ENCODE results near the gene SPATA13.
A peak's percentile ranks its signal among the peaks of the same experiment; 100 is the strongest.

The SPATA13 gene

DNA sequence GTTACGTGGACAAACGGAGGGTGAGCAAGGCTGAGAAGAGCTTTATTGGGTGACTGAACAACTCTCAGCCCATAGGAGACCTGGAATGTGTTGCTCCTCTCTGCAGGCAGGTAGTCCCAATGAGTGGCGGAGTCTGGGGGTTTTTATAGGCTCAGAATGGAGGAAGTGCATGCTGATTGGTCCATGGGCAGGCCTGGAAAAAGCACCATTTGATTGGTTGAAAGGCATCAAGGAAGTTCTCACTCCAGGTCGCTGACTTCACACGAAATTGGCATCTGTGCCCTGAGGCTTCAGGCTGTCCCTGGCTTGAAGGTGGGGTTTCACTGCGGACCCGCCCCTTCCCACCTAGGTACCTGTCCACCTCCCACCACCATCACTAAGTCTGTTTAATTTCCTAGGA lies 65.4 kb downstream of the SPATA13 start:
- no peak for DNase-seq

DNA sequence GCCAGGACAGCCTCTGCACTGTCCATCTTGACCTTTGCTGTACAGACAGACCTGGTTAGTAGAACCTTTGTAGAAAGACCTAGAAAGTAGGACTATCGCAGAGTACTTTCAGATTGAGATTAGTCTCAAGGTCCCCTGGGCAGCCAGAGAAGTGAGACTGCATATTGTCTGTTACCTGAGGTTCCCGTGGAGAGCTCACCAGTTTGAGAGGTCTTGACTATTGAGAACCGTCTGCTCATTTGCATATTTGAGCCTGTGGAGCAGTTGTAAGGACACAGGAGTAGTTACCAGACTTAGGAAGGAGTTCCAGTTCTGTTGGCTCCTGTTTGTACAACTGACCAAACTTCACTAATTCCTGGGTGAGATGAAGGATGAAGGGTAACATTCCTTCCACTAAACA lies 66.2 kb downstream of the SPATA13 start:
- no peak for DNase-seq

DNA sequence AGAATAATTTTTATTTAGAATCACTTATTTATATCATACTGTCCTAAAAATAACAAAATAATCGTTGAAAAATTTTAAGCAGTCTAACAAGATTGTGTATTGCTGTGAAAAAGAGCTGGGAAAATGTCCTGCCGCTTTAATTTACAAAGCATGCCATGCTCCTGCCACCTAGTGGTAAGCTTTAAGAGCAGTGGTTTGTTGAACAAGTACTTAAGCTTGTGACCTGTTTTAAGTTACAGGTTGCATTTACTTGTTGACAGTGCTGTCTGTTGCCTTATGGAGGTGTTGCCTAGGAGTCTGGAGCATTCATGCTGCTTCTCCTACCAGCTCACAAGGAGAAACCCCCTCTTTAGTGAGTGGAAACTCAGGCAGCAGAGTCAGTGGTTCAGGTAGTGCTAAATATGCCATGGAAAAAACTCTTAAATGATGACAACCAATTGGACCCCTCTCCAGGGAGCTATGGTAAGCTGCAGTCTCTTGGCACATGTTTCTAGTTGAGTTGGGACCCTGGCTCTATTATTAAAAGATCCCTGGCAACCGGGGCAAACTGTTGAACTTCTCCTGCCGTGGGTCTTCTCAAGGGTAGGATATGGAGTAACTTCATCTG lies 68.4 kb downstream of the SPATA13 start:
- DNase-seq: no peak

DNA sequence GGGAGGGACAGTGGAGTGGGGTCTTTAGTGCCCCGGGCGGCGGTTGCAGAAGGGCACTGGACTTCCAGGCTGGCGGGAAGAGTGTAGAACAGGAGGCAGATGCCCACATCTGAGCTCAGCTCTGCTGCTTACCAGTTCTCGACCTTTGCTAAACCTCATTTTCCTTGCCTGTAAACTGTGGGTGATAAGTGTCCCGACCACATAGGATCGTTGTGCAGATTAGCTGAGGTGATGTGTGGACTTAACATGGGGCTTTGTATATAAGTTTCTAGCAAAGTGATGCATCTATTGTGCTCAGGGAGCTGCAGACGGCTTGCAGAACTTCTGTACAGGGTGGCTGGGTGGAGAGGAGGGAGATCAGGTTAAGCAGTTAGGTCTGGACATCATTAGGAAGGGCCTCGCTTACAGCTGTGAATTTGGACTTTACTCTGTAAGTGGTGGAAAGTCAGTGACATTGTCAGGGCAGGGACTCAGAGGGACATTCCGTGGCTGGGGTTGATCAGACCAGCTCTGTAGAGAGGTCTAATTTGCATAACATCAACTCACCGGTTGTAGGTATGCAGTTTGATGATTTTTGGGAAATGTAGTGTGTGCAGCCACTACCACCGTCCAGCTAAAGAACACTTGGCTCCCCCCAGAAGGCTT lies 70.0 kb downstream of the SPATA13 start:
- DNase-seq: no peak

DNA sequence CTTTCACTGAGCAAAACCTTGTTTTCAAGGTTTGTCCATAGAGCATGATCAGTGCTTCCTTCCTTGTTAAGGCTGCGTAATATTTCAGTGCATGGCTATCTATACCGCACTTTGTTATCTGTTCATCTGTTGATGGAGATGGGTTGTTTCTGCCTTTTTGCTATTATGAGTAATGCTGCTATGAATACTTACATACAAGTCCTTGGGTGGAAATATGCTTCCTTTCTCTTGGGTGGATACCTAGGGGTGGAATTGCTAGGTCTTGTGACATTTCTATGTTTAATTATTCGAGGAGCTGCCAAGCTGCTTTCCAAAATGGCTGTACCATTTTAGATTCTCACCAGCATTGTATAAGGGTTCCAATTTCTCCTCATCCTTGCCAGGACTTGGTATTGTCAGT lies 70.9 kb downstream of the SPATA13 start:
- no peak for DNase-seq

DNA sequence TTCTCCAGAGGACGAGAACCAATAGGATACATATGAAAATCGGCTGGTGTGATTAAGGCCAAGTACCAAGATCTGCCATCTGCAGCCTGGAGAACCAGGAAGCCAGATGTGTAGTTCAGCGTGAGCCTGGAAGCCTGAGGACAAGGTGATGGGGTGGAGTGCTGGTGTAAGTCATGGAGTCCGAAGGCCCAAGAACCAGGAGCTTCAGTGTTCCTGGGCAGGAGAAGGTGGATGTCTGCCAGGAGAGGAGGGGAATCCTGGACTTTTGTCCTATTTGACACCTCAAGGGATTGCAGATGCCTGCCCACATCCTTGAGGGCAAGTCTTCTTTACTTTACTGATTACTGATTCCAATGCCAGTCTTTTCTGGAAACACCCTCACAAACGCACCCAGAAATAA lies 71.5 kb downstream of the SPATA13 start:
- no peak for DNase-seq

DNA sequence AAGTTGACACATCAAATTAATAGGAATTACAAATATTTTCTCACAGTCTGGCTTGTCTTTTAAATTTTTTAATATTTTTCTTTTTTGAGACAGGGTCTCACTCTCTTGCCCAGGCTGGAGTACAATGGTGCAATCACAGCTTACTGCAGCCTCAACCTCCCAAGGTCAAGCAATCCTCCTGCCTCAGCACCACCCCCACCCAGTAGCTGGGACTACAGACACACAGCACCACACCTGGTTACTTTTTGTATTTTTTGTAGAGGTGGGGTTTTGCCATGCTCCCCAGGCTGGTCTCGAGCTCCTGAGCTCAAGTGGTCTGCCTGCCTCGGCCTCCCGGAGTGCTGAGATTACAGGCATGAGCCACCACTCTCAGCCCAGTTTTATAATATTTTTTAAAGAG lies 72.0 kb downstream of the SPATA13 start:
- no peak for DNase-seq

DNA sequence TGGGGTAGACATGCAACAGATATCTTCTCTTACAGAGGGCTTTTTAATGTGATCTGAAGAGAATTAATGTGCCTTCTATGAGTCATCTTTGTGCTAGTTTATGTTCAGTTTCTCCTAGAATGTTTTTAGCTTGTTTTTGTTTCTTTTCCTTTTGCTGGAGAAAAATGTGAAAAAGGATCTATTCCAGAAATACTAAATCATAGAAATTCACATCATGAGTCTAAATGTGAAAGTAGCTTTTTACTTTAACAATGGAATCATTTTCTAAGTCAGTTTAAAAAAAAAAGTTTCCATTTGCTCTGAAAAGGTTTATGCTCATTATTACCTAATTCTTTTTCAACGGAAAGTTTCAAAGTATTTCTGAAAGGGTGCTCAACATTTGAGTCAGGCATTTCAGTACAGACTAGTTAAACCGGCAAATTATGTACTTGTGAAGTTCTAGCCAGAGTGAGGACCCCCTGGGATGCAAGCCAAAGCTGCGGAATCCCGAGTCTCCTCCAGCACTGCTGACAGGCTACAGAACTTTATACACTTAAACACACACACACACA lies 72.9 kb downstream of the SPATA13 start:
- no peak for DNase-seq

DNA sequence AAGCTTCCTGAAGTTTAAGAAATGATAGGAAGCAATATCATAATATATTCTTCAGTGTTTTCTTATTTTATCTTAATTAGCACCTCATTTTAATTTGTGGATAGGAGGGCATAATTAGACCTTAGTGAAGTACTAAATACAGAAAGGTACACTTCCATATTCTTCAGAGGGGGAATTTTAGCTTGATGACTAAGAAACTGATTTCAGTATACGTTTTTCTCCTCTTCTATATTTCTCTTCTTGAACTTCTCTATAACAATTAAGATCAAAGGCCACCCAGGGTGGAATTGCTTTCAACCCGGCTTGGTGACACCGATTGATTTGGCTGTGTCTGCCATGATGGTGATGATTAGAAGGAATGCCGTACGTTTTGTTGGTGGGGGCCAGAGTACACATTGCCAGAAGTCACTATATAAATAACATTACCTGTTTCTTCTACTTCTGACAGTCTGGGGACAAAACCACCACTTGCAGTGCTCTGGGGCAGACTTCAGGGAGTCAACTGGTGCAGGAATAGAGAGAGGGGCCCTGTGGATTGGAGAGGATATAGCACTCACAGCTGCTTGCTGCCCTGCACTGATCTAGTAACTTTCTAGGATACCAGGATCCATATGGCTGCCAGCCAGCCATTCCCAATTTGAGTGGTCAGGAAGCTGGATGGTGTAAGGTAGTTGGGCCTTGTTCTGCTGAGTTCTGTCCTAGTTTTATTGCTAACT lies 73.8 kb downstream of the SPATA13 start:
- DNase-seq: no peak

DNA sequence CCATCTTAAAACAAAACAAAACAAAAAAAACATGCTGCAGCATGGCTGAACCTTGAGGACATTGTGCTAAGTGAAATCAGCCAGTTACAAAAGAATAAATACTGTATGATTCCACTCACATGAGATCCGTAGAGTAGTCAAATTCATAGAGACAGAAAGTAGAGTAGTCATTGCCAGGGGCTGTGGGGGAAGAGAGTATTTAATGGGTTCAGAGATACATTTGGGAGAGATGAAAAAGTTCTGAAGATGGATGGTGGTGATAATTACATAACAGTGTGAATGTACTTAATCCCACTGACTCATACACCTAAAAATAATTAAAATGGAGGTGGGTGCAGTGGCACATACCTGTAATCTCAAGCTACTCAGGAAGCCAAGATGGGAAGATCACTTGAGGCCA lies 76.8 kb downstream of the SPATA13 start:
- no peak for DNase-seq

DNA sequence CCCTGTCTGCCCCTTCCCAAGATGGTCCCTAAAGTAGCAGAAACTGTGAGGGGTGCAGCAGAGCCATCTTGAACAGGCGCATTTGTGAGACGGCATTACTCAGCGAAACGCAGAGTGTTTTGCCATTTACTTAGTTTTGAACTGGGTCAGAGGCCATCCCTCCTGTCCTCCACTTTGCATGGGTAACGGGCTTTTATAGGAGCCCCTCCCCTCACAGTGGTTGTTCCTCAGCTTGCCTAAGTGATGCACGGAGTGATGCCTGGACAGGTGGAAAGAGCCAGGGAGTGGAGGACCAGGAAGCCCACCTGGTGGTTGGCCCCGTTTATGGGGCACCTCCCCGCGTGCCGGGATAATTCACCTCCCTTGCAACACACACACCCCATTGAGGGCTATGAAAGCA lies 80.8 kb downstream of the SPATA13 start:
- DNase-seq: no peak

DNA sequence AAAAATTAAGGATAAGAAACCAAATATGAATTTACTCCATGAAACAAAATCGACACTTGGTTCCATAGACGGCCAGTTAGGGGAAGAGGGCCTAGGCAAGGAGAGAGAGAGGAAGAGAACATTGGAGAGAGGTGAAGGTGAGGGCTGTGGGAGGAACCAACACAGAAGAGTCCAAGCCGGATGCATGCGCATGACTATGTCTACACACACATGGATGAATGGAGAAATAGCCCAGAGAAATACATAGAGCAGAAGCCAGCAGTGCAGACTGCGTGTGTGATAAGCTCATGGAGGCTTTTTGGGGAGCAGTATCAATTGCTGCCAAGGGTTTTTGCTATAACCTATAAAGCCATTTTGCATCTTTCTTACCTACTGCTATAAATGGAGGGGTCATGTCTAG lies 81.6 kb downstream of the SPATA13 start:
- DNase-seq: no peak

DNA sequence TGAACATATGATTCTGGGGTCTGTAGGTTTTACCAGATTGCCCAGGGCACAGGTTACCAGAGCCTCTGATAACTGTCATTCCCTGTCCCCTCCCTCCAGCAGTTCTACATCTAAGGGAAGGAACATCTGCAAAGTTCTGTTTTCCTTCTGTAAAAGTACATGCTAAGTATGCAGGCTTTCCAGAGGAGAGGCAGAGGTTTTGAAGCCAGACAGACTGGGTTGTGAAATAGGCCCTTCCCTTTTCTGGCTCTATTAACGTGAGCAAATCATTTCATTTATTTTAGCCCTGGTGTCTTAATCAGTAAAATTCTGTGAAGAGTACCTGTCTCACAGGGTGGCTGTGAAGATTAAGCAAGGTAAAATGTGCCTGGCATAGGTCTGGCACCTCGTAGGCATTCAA lies 82.8 kb downstream of the SPATA13 start:
- no peak for DNase-seq

DNA sequence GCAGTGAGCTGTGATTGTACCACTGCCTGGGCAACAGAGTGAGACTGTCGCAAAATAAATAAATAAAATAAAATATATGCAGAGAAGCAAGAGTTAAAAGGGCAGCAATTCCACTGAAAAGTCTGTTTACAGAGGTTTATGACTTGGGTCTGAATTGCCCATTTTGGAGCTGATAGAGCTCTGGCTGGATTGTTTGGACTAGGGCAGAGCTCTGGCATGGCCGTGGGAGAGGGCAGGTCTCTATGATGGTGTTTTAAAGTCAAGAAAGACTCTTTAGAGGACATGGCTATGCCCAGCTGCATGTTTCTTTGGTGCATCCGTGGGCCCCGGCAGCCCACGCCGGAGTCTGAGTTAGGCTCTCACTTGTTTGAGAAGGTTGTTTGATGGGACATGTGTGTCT lies 84.3 kb downstream of the SPATA13 start:
- no peak for DNase-seq

DNA sequence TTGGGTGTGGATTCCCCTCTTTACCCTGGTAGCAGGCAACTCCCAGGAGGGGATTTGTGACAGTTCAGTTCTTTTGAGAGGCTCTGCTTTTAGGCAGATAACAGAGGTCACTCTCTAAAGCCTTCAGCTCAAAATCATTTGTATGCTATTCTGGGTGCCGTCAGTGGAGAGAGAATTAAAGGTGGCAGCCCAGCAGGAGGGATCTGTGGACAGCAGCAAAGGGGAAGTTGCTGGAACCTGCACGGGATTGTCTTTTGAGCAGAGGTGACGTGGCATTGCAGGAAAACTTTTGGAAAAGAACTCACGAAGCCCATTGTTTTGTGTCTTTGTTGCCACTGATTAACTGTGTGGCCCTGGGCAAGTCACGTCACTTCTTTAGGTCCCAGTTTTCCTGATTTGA lies 86.5 kb downstream of the SPATA13 start:
- DNase-seq: no peak

DNA sequence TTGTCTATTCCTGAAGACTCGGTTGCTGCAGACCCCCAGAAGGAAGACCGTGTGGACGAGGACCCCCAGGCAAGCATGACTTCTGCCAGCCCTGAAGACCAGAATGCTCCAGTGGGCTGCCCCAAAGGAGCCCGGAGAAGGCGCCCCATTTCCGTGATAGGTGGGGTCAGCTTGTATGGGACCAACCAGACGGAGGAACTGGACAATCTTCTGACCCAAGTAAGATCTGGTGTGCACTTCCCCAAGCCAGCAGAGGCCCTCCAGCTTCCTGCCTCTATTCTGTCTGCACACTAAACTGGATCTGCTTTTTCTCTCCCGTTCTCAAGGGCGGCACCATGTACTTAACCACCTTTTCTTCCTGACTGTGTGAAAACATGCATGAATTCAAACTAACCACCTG lies 89.1 kb downstream of the SPATA13 start:
- DNase-seq: no peak

DNA sequence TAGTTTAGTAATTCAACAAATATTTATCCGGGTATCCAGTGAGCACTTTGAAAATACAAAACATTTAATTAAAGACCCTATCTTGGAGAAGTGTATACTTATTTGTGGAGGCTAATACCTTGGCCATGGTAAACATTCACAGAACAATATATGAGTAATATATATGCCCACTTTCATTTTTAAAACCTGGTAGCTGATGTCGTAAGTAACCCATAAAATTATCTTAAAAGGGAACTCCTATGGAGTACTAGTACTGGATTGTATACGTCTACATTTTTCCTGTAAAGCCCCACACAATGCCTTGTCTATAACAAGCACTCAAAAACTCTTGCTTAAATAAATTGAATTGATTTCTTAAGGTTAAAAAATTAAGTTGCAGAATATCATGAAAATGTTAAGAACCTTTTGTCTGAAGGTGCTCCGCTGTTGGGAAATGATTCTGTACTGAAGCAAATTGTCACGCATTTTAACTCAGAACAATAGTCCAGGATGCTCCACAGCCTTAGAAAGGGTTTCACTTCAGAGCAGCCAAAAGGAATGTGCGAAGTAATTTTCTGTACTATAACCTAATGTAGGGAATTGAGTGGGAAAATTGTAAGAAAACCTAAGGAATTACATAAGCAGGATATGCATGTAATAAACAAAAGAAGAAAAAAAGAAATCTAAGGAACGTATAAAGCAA lies 90.0 kb downstream of the SPATA13 start:
- peak; percentile 36 for DNase-seq

DNA sequence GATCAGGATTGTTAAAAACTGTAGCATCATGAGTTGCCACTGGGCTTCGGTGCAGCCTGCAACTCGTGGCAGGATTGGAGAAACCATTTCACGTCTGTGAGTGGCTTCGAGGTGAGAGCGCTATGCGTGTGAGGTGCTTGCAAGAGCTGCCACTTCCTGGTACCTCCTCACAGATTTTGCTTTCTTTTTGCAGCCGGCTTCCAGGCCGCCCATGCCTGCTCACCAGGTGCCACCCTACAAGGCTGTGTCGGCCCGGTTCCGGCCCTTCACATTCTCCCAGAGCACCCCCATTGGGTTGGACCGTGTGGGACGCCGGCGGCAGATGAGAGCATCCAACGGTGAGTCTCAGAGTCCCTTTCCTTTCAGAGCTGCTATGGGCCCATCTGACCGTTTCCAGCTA lies 91.0 kb downstream of the SPATA13 start:
- DNase-seq: no peak

DNA sequence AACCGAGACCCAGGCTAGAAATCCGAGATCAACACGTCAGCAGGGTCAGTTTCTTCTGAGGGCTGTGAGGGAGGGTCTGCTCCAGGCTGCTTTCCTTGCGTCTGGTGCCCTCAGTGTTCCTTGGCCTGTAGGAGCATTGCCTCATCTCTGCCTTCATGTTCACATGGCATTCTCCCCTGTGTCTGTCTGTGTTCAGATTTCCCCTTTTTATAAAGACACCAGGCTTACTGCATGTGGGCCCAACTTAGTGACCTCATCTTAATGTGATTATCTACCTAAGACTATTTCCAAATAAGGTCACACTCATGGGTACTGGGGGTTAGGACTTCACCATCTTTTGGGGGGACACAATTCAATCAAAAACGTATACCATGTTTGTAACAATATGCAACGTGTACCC lies 91.6 kb downstream of the SPATA13 start:
- DNase-seq: no peak

DNA sequence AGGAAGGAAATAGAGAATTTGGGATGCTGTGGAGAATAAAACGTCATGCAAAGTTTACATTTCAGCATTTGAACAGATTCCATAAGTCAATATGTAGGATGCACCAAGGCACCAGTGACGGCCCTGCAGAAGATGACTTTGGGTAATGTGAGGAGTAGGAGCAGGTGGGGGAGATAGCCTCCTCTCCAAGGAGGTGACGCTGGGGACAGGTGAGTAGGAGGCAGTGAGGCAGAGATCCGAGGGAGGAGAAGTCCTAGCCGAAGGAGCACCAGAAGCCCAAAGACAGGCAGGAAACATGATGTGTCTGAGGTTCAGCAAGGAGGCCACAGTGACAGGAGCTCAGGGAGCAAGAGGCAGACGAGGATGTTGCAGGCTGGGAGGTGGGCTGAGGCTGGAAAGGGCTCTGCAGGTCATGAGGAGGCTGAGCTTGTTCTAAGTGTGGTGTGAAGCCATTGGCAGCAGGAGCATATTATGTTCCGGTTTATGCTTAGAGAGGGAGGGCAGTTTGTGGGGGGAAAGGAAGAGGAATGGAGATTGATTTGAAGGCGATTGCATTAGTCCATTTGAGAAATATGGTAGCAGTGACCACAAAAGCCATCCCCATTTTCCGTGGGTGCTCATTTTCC lies 93.1 kb downstream of the SPATA13 start:
- no peak for DNase-seq

DNA sequence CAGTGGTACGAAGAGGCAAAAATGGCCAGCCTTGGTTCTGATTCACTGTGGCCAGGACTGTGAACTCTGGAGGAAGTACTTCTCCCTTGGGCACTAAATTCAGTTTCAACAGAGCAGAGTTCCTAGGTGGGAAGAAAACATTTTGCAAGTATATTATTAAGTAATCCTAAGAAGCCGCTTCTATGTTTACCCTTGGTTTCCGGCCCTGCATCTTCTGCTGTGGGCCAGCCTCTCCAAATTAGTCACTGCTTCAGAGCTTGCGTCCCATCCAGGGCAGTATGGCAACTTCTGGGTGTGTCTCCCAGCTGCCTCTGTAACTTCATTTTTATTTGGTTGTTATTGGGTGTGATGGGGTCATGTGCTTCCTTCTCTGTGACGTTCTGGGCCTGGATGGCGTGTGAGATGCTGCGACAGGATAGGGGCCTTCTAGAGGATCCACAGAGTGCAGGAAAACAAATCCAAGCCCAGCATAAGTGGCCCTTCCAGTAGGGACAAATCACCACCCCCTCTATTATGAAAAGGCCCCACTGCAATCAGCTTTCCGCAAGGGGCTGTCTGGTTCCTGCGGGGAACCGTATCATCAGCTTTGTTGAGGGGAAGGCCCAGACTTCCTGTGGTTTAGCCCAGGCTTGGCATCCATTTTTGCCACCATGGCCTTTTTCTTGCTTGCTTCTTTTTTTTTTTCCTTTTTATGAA lies 93.8 kb downstream of the SPATA13 start:
- no peak for DNase-seq

DNA sequence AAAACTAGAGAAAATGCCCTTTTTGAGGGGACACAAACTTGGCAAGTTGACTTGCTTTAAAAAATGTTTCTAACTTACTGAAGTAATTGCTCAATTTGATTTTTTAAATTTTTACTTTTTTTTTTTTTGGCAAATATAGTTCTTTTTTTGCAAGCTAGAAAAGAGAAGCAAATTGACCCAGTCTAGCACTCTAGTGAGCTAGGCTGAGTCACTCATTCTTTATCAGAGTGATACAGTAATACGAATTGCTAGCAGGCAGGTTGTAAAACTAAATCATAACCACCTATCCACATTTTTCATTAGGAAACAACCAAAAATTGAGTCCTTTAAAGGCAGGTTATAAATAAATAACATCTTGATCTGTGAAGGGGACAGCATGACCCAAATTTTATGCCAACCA lies 97.0 kb downstream of the SPATA13 start:
- no peak for DNase-seq

DNA sequence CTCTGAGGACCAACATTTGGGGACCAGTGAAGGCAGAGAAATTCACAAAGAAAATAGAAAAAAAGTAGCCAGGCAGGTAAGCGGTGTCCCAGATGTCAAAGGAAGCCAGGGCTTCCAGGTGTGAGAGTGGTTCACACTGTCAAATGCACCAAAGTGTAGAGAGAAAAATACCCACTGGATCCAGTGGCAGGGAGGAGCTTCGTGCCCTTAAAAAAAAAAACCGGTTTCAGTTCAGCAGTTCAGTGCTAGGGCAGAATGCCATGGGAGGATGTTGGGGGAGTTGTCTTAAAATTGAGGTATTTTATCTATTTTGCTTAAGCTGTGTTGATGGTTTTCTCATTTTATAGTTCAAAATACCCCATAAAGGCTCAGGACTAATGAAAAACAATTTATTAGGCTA lies 101.0 kb downstream of the SPATA13 start:
- no peak for DNase-seq
